ENCODE results near the gene FBXL17.

- TF ChIP-seq CTCF (IDR thresholded peaks at IDR 0.05; ENCODE audit: low read depth, low read length) = no peak
- TF ChIP-seq EZH2phosphoT487 (IDR thresholded peaks at IDR 0.05; ENCODE audit: low read depth) = no peak
Measured at GRCh38 chr5:107813559-107813958, 568.3 kb downstream of the FBXL17 start.

Measured in OCI-LY3 (cell line).